ENCODE measurements around the gene LINC01488.

LINC01488 gene

GRCh38 chr11:69534166-69534530 lies 52.7 kb downstream of the LINC01488 start:
- DNase-seq, result no peak

GRCh38 chr11:69535908-69536307 lies 54.4 kb downstream of the LINC01488 start:
- DNase-seq, result no peak

- no peak for DNase-seq
Observed at GRCh38 chr11:69536406-69536805, 54.9 kb downstream of the LINC01488 start.

- no peak for DNase-seq
Observed at GRCh38 chr11:69537126-69537525, 55.7 kb downstream of the LINC01488 start.

GRCh38 chr11:69537855-69538640 lies 56.6 kb downstream of the LINC01488 start:
- DNase-seq, result no peak

GRCh38 chr11:69538854-69539253 lies 57.4 kb downstream of the LINC01488 start:
- no peak for DNase-seq

- DNase-seq, result no peak
Observed at GRCh38 chr11:69539416-69540117, 58.1 kb downstream of the LINC01488 start.

GRCh38 chr11:69540118-69541000 lies 58.9 kb downstream of the LINC01488 start:
- peak; percentile 23 for DNase-seq

- no peak for DNase-seq
Observed at GRCh38 chr11:69541001-69541285, 59.5 kb downstream of the LINC01488 start.

GRCh38 chr11:69541501-69542313 lies 60.2 kb downstream of the LINC01488 start:
- no peak for DNase-seq

GRCh38 chr11:69542314-69543168 lies 61.1 kb downstream of the LINC01488 start:
- no peak for DNase-seq

Data from NCI-H69 (cell line).